AML-193 (cell line): ENCODE data around the gene TXK.
A peak's percentile ranks its signal among the peaks of the same experiment; 100 is the strongest.

Source experiments
- DNase-seq, 2 experiments: peaks; one replicate each; lab custom pipeline; 2025; lab: John Stamatoyannopoulos, UW

TXK gene

GRCh38 chr4:48137846-48138245, 3.8 kb upstream of the TXK start:
- no peak for DNase-seq

- DNase-seq, result no peak
Observed at GRCh38 chr4:48133669-48134068, 381 bp downstream of the TXK start.

DNA sequence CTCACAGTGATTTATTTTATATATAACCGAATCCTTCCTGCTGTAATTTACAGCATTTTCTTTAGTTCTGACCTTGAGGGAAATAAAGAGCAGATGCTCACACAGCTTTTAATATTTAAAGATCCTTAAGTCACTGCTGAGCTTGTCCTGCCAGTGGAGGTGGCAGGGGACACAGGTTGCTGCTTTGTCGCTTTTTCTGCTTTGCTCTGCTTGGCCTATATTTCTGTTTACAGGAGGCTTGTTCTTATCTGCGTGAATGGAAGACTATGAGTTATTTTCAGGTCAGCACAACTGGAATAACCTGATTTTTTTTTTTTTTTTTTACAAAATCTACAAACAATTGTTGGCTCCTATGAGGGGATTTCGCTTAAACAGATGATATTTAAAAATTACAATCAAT, 2.3 kb downstream of the TXK start:
- DNase-seq, result no peak

- DNase-seq, result no peak
Observed at GRCh38 chr4:48130100-48130499, 4.0 kb downstream of the TXK start.

GRCh38 chr4:48129307-48130014, 4.6 kb downstream of the TXK start:
- no peak for DNase-seq

DNA sequence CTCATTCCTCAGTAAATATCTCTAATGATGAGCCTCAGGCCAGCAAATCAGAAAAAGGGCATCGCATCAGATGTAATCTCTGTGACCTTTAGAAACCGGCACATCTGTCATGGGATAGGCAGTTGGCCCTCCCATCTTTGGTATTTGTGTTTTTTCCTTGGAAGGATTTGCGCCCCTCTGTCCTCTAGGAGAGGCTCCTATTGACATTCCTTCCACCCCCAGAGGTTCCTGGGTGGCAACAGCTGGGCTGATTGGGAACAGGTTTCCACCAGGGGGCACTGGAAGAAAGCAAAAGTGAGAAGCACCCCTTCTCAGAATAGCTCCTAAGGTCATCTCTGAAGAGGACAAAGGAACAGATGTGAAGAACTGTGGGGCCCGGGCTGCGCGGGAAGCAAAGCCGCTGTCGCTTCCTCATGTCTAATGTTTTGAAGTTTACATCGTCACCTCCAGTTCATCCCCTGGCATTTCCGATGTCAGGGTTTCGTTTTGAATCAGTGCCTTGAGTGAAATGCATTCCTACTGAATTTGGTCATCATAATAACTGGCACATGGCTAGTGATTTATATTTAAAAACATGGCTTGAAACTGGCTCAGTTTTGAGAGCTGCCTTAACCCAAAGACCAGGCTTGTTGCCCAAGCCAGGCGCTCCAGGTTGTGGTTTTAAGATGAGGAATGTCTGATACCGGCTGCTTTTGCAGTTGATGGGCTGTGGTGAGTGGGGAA, 6.2 kb downstream of the TXK start:
- DNase-seq, result peak; percentile 52 to 68

DNA sequence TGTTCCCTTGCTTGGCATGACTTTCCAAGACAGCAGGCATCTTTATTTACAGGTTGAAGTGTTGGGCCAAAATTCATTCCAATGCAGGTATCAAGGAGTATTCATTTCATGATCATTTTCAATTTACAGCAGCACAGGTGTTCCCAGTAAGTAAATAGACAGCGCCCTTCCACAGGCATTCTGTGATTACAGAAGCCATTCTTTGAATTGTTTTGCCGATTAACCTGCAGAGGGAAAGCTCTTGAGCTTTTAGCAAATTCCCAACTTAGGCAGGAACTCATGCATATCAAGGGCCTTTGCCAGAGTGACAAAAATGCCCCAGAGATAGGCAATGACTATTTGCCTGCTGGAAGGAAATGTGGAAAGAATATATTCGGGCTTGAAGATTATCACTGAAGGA, 6.8 kb downstream of the TXK start:
- DNase-seq, result no peak

DNA sequence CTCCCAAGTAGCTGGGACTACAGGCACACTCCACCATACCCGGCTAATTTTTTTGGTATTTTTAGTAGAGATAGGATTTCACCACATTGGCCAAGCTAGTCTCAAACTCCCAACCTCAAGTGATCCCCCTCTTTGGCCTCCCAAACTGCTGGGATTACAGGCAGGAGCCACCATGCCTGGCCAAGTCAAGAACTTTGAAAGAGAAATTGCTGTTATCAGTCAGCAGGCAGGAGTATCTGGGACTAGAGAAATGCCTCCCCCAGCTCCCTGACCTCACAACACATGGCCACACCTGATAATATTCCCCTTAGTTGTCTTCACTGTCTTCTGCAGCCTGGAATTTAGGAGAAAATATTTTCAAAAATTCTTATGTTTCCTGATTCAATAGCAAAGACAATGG, 7.4 kb downstream of the TXK start:
- DNase-seq, result no peak

DNA sequence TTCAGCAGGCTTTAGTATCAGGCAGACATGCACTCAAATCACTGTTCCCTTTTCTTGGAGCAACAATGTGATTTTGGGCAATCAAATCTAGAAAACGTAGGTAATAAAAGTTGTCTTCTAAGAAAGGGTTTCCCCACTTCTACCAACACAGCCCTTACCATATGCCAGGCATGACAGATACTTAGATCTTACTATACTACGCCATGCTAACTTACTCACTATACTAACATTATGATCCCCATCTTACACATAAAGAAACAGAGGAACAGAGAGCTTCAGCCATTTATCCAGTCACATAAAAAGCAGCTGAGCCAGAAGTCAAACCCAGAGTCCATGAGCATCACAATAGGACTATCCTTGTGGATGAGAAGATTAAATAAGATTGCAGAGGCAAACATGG, 9.2 kb downstream of the TXK start:
- DNase-seq, result no peak

DNA sequence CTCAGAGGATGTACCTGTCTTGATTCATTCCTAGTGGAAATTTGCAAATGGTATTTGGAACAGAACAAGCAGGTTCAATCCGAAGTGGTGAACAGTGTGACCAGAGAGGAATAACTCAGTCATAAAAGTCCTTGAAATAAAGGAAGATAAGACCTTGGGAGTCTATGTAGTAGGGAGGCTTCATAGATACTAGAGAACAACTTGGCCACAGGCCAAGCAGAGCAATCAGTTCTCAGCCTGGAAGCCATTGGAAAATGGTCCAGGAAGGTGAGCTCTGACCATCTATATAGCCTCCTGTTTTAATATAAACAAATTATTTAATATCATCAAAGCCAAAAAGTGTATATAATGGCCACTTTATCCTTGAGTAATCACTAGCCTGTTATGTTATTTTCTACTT, 11.3 kb downstream of the TXK start:
- no peak for DNase-seq

GRCh38 chr4:48121180-48121579, 12.9 kb downstream of the TXK start:
- DNase-seq, result no peak

DNA sequence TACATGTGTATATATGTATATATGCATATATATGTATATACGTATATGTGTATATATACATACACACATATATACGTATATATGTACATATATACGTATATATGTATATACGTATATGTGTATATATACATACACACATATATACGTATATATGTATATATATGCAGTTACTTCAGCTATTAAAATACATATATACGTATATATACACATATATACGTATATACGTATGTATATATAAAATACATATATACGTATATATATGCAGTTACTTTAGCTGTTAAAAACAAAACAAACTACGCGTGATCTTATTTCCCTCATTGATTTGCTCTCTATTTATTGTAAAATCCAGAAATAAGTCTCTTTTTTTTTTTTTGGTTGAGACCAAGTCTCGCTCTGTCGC, 13.9 kb downstream of the TXK start:
- DNase-seq, result no peak

DNA sequence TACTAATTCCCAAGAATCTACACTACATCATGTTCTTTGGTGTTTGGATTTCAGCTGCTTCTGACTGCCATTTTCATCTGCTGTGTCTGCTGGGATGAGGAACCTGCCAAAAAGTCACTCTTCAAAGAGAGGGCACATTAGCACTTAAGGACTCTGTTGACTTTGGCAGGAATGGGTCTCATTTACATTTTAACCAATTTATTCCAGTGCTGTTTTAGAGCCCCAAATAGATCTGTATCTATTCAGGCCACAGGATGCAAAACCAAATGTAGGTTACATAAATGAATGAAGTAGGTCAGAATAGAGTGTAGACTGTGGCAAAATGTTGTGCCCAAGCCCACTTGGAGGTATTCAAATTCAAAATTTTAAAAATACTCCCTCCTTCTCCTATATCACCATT, 14.4 kb downstream of the TXK start:
- no peak for DNase-seq

DNA sequence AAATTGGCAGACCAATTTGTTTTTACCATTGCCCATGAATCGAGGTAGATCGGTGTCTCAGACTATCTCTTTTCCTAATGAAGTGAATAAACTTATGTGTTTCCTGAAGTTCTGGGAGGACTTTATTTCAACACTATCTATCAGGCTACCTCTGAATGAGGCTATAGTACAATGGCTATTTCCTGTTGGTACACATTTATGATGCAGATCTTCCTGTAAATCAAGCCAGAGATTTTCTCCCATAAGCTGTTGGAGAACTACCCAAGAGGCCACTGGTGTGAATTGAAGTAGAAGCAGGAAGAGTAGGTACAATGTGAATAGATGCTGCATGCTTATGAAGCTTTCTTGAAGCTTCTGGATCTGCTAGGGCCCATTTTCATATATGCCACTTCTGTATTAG, 16.0 kb downstream of the TXK start:
- no peak for DNase-seq

DNA sequence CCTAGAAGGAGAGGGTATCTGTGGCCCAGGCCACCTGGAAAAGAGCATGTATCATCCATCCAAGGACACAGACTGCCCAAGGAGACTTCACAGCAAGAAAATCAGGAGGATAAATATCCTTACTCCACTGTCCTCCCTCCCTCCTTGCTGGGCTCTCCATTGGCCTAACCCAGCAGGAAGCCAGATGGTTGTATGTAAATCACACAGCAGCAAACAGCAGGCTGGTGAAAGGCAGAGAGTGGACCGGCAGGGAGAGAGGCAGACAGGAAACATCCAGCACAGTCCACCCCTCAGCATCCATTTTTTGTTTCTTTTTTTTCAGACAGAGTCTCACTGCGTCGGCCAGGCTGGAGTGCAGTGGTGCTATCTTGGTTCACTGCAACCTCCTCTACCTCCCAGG, 17.5 kb downstream of the TXK start:
- no peak for DNase-seq

- DNase-seq, result no peak
Observed at GRCh38 chr4:48114412-48114811, 19.6 kb downstream of the TXK start.

GRCh38 chr4:48112017-48112667, 21.9 kb downstream of the TXK start:
- DNase-seq, result no peak

DNA sequence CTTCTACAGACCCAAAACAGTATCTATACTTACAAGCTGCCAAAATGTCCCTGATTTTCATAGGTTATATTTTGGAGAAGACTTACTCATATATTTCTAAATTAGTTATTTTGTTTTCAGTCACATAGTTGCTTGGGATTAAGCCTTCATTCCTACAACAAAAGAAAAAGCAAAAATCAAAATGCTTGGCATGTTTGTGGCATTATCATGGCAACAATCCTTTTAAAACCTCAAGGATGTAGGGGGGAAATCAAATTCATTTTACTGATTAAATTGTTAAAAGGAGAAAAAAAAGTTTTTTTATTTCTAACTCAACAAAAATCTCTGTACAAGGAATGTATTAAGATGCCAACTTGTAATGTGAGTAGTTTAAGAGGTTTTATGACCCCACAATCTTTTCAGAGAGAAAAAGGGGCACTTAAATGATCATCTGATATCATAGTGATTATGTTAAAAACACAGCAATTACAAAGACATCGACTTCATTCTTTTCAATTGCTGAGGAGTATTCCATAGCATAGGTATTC, 23.5 kb downstream of the TXK start:
- no peak for DNase-seq

DNA sequence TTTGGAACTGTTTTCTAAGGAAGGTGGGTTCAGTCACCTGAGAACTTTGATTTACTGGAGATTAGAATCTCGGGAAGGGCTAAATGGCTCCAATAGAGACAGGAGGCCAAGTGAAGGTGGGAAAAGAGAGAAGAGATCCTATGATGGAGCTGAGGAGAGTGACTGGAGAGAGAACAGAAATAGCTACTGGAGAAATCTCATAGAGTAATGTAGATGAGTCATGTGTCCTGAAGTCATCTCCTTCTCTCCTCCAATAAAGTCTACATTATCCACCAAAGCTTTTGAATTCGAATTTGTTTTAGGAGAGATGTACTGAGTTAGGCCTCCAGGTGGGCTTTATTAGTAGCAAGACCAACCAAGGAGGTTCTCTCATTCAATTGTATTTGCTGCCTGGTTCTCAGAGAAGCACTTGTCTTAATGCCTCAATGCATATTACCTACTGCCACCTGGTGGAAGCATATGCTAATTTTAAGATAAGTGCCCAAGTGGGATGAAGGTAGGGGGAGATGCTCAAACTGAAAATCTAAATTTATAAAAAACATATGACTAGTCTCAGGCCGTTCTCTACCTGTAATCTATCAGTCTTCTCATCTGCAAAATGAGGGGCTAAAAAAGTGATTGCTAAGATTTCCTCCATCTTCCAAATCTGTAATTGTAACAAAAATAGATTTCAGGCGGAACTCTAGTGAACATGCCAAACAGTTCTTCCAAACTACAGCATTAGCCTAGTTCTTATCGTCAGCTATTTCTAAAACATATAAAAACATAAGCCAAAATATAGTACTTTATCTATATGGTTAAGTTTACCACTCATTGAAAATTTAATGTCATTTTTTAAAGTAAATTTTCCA, 24.4 kb downstream of the TXK start:
- DNase-seq, result peak; percentile 20 to 40

GRCh38 chr4:48108309-48109073, 25.6 kb downstream of the TXK start:
- DNase-seq, result no peak

- no peak for DNase-seq
Observed at GRCh38 chr4:48105230-48105629, 28.8 kb downstream of the TXK start.
